Peyer's patch (tissue), 4 donors: ENCODE results near the gene FLNA.

ENCODE experiments used
- POLR2A ChIP-seq, 2 donors: fragments of 450-650 bp; IDR thresholded peaks; one replicate each; pipeline ENCODE4 v1.5.1; 2017; ENCODE audit warnings: antibody characterized with exemption in 2 of 2, mild to moderate bottlenecking in 2 of 2, moderate library complexity in 2 of 2
- TF ChIP-seq, protein P1 (sequence below), 6 experiments: fragments of 450-650 bp in 4 of 6; fragments of 200-600 bp in 2 of 6; sonication (generic) in 1 of 6; IDR thresholded peaks; one replicate each; pipeline ENCODE4 v1.5.1; 2017 to 2019; ENCODE audit warnings: antibody characterized with exemption in 6 of 6, mild to moderate bottlenecking in 3 of 6, moderate library complexity in 1 of 6

GRCh38 chrX:154355776-154356140 is 18.7 kb downstream of the FLNA start:
- TF ChIP-seq, protein P1, sequence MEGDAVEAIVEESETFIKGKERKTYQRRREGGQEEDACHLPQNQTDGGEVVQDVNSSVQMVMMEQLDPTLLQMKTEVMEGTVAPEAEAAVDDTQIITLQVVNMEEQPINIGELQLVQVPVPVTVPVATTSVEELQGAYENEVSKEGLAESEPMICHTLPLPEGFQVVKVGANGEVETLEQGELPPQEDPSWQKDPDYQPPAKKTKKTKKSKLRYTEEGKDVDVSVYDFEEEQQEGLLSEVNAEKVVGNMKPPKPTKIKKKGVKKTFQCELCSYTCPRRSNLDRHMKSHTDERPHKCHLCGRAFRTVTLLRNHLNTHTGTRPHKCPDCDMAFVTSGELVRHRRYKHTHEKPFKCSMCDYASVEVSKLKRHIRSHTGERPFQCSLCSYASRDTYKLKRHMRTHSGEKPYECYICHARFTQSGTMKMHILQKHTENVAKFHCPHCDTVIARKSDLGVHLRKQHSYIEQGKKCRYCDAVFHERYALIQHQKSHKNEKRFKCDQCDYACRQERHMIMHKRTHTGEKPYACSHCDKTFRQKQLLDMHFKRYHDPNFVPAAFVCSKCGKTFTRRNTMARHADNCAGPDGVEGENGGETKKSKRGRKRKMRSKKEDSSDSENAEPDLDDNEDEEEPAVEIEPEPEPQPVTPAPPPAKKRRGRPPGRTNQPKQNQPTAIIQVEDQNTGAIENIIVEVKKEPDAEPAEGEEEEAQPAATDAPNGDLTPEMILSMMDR (IDR thresholded peaks at IDR 0.05) = no peak
- TF ChIP-seq POLR2A (IDR thresholded peaks at IDR 0.05) = no peak
